SK-N-SH (cell line): ENCODE measurements around the gene POFUT2. TPM values are rescaled to one million over a fixed set of nuclear protein-coding genes. Genes with fewer than 3 reads are reported as not detected.

Source experiments
- CTCF ChIA-PET: fragments of 300-600, 350-600 bp; formaldehyde crosslinking; extraction: SDS; loops from one replicate; lab custom pipeline; 2021; lab: Yijun Ruan, JAX
- POLR2A ChIA-PET: fragments of 350-600 bp; sonication (Branson Sonifier 250); formaldehyde crosslinking; extraction: SDS; loops from one replicate; lab custom pipeline; 2020; ENCODE audit warnings: antibody characterized with exemption, inconsistent platforms; lab: Yijun Ruan, JAX
- DNase-seq: peaks from one replicate; pipeline ENCODE4 v3.0.0; 2012
- H2AFZ ChIP-seq: fragments of 200-600 bp; sonication (generic); 2 replicates; pipeline ENCODE4 v1.8.1; 2016; ENCODE audit warnings: antibody characterized with exemption, mild to moderate bottlenecking, low read depth
- H3F3A ChIP-seq: fragments of 200-600 bp; sonication (generic); replicated peaks from 2 replicates; pipeline ENCODE3; 2016; ENCODE audit warnings: antibody characterized with exemption, mild to moderate bottlenecking; ENCODE audit not compliant: insufficient read depth
- H3K27ac ChIP-seq, 2 experiments: fragments of 200-500 bp in 1 of 2; fragments of 200-600 bp in 1 of 2; sonication (Bioruptor generic) in 1 of 2; sonication (generic), shearing (Covaris generic) in 1 of 2; 2 replicates each; pipeline versions ENCODE4 v1.5.1 to v1.6.1; 2014 to 2016; ENCODE audit warnings: low read depth in 2 of 2, inconsistent platforms in 1 of 2, low read length in 1 of 2, mild to moderate bottlenecking in 1 of 2, mixed read lengths in 1 of 2
- H3K27me3 ChIP-seq: fragments of 200-600 bp; sonication (generic), shearing (Covaris generic); 2 replicates; pipeline ENCODE4 v1.6.1; 2016; ENCODE audit warnings: mixed run types; ENCODE audit not compliant: insufficient read depth
- H3K36me3 ChIP-seq, 2 experiments: fragments of 200-500 bp in 1 of 2; fragments of 200-600 bp in 1 of 2; sonication (Bioruptor generic) in 1 of 2; sonication (generic) in 1 of 2; replicated peaks in 1 of 2; 2 replicates each; pipeline versions ENCODE3 to v1.5.1; 2014 to 2016; ENCODE audit warnings: low read length in 1 of 2, mild to moderate bottlenecking in 1 of 2; ENCODE audit not compliant: insufficient read depth in 2 of 2, control insufficient read depth in 1 of 2
- H3K4me1 ChIP-seq, 2 experiments: fragments of 200-500 bp in 1 of 2; fragments of 200-600 bp in 1 of 2; sonication (Bioruptor generic) in 1 of 2; sonication (generic), shearing (Covaris generic) in 1 of 2; 2 replicates each; pipeline versions ENCODE4 v1.5.1 to v1.6.1; 2014 to 2016; ENCODE audit warnings: low read depth in 1 of 2, low read length in 1 of 2, mixed run types in 1 of 2; ENCODE audit not compliant: insufficient read depth in 2 of 2, control insufficient read depth in 1 of 2
- H3K4me2 ChIP-seq: fragments of 200-600 bp; sonication (generic), shearing (Covaris generic); 2 replicates; pipeline ENCODE4 v1.6.1; 2017; ENCODE audit warnings: mixed run types
- H3K4me3 ChIP-seq, 2 experiments: fragments of 200-500 bp in 1 of 2; fragments of 200-600 bp in 1 of 2; sonication (Bioruptor generic) in 1 of 2; sonication (generic), shearing (Covaris generic) in 1 of 2; 2 replicates each; pipeline versions ENCODE4 v1.5.1 to v1.8.1; 2014 to 2016; ENCODE audit warnings: low read depth in 2 of 2, inconsistent platforms in 1 of 2, low read length in 1 of 2, mild to moderate bottlenecking in 1 of 2, mixed read lengths in 1 of 2, moderate library complexity in 1 of 2
- H3K79me2 ChIP-seq: fragments of 200-600 bp; sonication (generic); 2 replicates; pipeline ENCODE4 v1.8.1; 2017; ENCODE audit warnings: mild to moderate bottlenecking; ENCODE audit not compliant: insufficient read depth
- H3K9ac ChIP-seq: fragments of 200-600 bp; sonication (generic); 2 replicates; pipeline ENCODE4 v1.6.1; 2017; ENCODE audit warnings: mixed run types
- H3K9me2 ChIP-seq: fragments of 200-600 bp; sonication (generic); 2 replicates; pipeline ENCODE4 v1.6.1; 2017; ENCODE audit warnings: mixed run types
- H3K9me3 ChIP-seq: fragments of 200-600 bp; sonication (generic); 2 replicates; pipeline ENCODE4 v1.6.1; 2017; ENCODE audit warnings: mixed run types, mild to moderate bottlenecking, moderate library complexity
- H4K20me1 ChIP-seq: fragments of 200-600 bp; sonication (generic); 2 replicates; pipeline ENCODE4 v1.6.1; 2017; ENCODE audit warnings: mild to moderate bottlenecking, mixed run types; ENCODE audit not compliant: insufficient read depth
- EP300 ChIP-seq, 2 experiments: IDR thresholded peaks; 2 replicates each; pipeline versions ENCODE4 v1.4.0 to v1.6.1; 2012; ENCODE audit warnings: borderline replicate concordance in 1 of 2, low read depth in 1 of 2, low read length in 1 of 2
- EZH2phosphoT487 ChIP-seq: fragments of 200-600 bp; sonication (generic); IDR thresholded peaks from 2 replicates; pipeline ENCODE4 v1.6.1; 2017; ENCODE audit warnings: low read depth, mixed run types, mild to moderate bottlenecking, antibody characterized with exemption, moderate library complexity, borderline replicate concordance
- FOSL2 ChIP-seq: IDR thresholded peaks from 2 replicates; pipeline ENCODE4 v1.4.0; 2012; ENCODE audit warnings: low read depth, mild to moderate bottlenecking, moderate library complexity, borderline replicate concordance
- FOXJ3 ChIP-seq: sonication (generic); formaldehyde crosslinking; IDR thresholded peaks from 2 replicates; pipeline ENCODE4 v1.5.1; 2020; ENCODE audit warnings: mild to moderate bottlenecking, missing genetic modification reagents
- FOXM1 ChIP-seq: IDR thresholded peaks from 2 replicates; pipeline ENCODE4 v1.4.0; 2012; ENCODE audit warnings: low read depth, mild to moderate bottlenecking
- GABPA ChIP-seq: IDR thresholded peaks from 2 replicates; pipeline ENCODE4 v1.4.0; 2012; ENCODE audit warnings: low read depth, mild to moderate bottlenecking
- MEF2A ChIP-seq: IDR thresholded peaks from 2 replicates; pipeline ENCODE4 v1.4.0; 2012; ENCODE audit warnings: low read depth, borderline replicate concordance
- MXI1 ChIP-seq: IDR thresholded peaks from 2 replicates; pipeline ENCODE4 v1.6.1; 2012; ENCODE audit warnings: mild to moderate bottlenecking, low read depth, low read length, improper control_type of control experiment
- RAD21 ChIP-seq: IDR thresholded peaks from 2 replicates; pipeline ENCODE4 v1.6.1; 2012; ENCODE audit warnings: mild to moderate bottlenecking, low read length
- RFX5 ChIP-seq: IDR thresholded peaks from 2 replicates; pipeline ENCODE4 v1.6.1; 2012; ENCODE audit warnings: mild to moderate bottlenecking, improper control_type of control experiment, low read length
- WGBS: methylation state at CpG from one replicate; pipeline ENCODE4 v1.1.6; 2017; ENCODE audit warnings: low lambda C conversion rate; 5-methylcytosine and 5-hydroxymethylcytosine counted together
- polyA plus RNA-seq, 3 experiments: library from polyadenylated mRNA; depleted of rRNA; stranded (reverse); fragments of >200 nt; gene quantifications; 2 replicates each; pipeline ENCODE4 v1.2.3, GENCODE V29; 2012
- TF ChIP-seq, protein P1 (sequence below): IDR thresholded peaks from 2 replicates; pipeline ENCODE4 v1.4.0; 2012; ENCODE audit warnings: low read depth
- TF ChIP-seq, protein P2 (sequence below): fragments of 200-600 bp; sonication (generic); IDR thresholded peaks from 2 replicates; pipeline ENCODE4 v1.6.1; 2017; ENCODE audit warnings: antibody characterized with exemption, mild to moderate bottlenecking, moderate library complexity
- TF ChIP-seq, protein P3 (sequence below): IDR thresholded peaks from 2 replicates; pipeline ENCODE4; 2012
- TF ChIP-seq, protein P4 (sequence below): IDR thresholded peaks from 2 replicates; pipeline ENCODE4 v1.4.0; 2012; ENCODE audit warnings: low read depth, borderline replicate concordance

POFUT2 gene
- polyA plus RNA-seq, 1 of the 3 experiments (the other 2 are of a cell fraction), result 53.3 TPM

DNA sequence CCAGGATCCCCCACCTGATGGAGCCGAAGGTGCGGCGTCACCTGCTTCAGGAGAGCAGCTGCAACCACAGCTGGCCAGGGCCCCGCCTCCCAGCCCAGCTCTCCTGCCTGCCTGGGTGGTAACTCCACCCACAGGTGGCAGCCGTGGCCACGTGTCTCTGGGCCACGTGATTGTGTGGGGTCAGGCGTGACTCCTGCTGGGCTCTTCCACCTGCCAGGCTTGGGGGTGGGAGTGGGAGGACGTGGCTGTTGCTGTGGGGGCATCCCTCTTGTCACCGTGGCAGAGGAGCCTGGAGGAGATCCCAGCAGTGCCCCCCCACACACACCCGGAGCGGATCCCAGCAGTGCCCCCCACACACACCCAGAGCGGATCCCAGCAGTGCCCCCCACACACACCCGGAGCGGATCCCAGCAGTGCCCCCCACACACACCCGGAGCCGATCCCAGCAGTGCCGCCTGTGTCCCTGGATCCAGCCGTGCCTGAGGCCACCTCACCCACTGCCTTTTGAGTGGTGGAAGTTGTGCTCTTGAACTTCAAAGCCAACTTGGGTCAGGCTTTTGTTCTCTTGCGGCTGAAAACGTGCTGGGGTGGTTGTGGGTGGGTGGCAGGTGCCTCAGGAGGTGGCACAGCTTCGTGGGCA is 32.2 kb downstream of the POFUT2 start:
- CTCF ChIA-PET, result interaction anchor here (3.8 kb wide), 1 partner anchor 118 kb away, joined by 19 read pairs; no protein-coding TSS in a partner anchor
- Histone ChIP-seq H3K79me2 (no peaks in the 10 kb centered on the region), H3K4me3 (no peak overlapping the region), H3K27me3 (no peaks in the 10 kb centered on the region)
- TF ChIP-seq, protein P1, sequence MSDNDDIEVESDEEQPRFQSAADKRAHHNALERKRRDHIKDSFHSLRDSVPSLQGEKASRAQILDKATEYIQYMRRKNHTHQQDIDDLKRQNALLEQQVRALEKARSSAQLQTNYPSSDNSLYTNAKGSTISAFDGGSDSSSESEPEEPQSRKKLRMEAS, result no peak
- TF ChIP-seq FOSL2 (no peak), MEF2A (no peak), EZH2phosphoT487 (no peak), RAD21 (no peak), MXI1 (no peak), EP300 (IDR thresholded peaks at IDR 0.05; ENCODE audit: borderline replicate concordance in 1 of 2, low read depth in 1 of 2, low read length in 1 of 2) (no peak), GABPA (no peak), RFX5 (no peak), FOXJ3 (CRISPR knock-in tag) (no peak), FOXM1 (no peak)
- TF ChIP-seq, protein P2, sequence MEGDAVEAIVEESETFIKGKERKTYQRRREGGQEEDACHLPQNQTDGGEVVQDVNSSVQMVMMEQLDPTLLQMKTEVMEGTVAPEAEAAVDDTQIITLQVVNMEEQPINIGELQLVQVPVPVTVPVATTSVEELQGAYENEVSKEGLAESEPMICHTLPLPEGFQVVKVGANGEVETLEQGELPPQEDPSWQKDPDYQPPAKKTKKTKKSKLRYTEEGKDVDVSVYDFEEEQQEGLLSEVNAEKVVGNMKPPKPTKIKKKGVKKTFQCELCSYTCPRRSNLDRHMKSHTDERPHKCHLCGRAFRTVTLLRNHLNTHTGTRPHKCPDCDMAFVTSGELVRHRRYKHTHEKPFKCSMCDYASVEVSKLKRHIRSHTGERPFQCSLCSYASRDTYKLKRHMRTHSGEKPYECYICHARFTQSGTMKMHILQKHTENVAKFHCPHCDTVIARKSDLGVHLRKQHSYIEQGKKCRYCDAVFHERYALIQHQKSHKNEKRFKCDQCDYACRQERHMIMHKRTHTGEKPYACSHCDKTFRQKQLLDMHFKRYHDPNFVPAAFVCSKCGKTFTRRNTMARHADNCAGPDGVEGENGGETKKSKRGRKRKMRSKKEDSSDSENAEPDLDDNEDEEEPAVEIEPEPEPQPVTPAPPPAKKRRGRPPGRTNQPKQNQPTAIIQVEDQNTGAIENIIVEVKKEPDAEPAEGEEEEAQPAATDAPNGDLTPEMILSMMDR, result no peak
- TF ChIP-seq, protein P3, sequence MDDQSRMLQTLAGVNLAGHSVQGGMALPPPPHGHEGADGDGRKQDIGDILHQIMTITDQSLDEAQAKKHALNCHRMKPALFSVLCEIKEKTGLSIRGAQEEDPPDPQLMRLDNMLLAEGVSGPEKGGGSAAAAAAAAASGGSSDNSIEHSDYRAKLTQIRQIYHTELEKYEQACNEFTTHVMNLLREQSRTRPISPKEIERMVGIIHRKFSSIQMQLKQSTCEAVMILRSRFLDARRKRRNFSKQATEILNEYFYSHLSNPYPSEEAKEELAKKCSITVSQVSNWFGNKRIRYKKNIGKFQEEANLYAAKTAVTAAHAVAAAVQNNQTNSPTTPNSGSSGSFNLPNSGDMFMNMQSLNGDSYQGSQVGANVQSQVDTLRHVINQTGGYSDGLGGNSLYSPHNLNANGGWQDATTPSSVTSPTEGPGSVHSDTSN, result no peak
- TF ChIP-seq, protein P4, sequence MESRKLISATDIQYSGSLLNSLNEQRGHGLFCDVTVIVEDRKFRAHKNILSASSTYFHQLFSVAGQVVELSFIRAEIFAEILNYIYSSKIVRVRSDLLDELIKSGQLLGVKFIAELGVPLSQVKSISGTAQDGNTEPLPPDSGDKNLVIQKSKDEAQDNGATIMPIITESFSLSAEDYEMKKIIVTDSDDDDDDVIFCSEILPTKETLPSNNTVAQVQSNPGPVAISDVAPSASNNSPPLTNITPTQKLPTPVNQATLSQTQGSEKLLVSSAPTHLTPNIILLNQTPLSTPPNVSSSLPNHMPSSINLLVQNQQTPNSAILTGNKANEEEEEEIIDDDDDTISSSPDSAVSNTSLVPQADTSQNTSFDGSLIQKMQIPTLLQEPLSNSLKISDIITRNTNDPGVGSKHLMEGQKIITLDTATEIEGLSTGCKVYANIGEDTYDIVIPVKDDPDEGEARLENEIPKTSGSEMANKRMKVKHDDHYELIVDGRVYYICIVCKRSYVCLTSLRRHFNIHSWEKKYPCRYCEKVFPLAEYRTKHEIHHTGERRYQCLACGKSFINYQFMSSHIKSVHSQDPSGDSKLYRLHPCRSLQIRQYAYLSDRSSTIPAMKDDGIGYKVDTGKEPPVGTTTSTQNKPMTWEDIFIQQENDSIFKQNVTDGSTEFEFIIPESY, result no peak
- TF ChIP-seq, all 33 proteins: peak for 0
- H3K4me2 ChIP-seq, result no peak overlapping the region
- peaks cover 0 to 41% of the 10 kb centered on the region in 2 experiments; a peak in 1 of 4 replicates for H3K4me1 ChIP-seq
- no peaks in the 10 kb centered on the region for H3K9me3 ChIP-seq
- POLR2A ChIA-PET, result no interaction called here
- H3K36me3 ChIP-seq, result no peaks in the 10 kb centered on the region
- H3K27ac ChIP-seq, result no peak overlapping the region
- DNase-seq, result peak; percentile 25
- no peaks in the 10 kb centered on the region for H4K20me1 ChIP-seq
- H2AFZ ChIP-seq, result no peak overlapping the region
- H3F3A ChIP-seq, result no peaks in the 10 kb centered on the region
- 82% methylated on average over 7 of the region's 22 CpGs for WGBS
- no peak overlapping the region for H3K9ac ChIP-seq
- no peaks in the 10 kb centered on the region for H3K9me2 ChIP-seq
